Neural cell (in vitro differentiated cells): ENCODE measurements around the gene NPTN.

ENCODE experiments used
- EP300 ChIP-seq: fragments of 450-650 bp; conservative IDR thresholded peaks from 2 replicates; pipeline ENCODE4 v1.6.1; 2014; ENCODE audit warnings: antibody characterized with exemption, mild to moderate bottlenecking, moderate library complexity; ENCODE audit not compliant: poor library complexity, severe bottlenecking
- TF ChIP-seq, protein P1 (sequence below): fragments of 450-650 bp; IDR thresholded peaks from 2 replicates; pipeline ENCODE4 v1.5.1; 2014; ENCODE audit warnings: antibody characterized with exemption, mild to moderate bottlenecking, moderate library complexity; ENCODE audit not compliant: poor library complexity, severe bottlenecking

DNA sequence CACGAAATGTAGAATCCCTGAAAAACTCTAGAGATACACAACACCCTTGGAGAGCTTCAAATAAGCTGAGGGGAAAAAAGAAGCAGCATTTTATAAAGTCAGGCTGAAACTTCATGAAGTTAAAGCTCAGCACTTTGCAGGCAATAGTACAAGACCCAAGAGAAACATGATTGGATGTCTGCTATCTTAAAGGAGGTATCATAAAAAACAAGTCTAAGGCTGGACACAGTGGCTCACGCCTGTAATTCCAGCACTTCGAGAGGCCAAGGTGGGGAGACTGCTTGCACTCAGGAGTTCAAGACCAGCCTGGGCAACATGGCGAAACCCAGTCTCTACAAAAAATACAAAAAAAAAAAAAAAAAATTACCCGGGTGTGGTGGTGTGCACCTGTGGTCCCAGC lies 42.9 kb downstream of the NPTN start:
- TF ChIP-seq, protein P1, sequence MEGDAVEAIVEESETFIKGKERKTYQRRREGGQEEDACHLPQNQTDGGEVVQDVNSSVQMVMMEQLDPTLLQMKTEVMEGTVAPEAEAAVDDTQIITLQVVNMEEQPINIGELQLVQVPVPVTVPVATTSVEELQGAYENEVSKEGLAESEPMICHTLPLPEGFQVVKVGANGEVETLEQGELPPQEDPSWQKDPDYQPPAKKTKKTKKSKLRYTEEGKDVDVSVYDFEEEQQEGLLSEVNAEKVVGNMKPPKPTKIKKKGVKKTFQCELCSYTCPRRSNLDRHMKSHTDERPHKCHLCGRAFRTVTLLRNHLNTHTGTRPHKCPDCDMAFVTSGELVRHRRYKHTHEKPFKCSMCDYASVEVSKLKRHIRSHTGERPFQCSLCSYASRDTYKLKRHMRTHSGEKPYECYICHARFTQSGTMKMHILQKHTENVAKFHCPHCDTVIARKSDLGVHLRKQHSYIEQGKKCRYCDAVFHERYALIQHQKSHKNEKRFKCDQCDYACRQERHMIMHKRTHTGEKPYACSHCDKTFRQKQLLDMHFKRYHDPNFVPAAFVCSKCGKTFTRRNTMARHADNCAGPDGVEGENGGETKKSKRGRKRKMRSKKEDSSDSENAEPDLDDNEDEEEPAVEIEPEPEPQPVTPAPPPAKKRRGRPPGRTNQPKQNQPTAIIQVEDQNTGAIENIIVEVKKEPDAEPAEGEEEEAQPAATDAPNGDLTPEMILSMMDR, result no peak
- TF ChIP-seq EP300, result no peak
